PC-3 (cell line): ENCODE measurements around the gene SPOP. TPM values are rescaled to one million over a fixed set of nuclear protein-coding genes. Genes with fewer than 3 reads are reported as not detected.

Experiments
- ATAC-seq: fragments of 200-7000 bp; cut with Tn5 transposase; 2 replicates; pipeline ENCODE4 v1.9.1; 2020; ENCODE audit warnings: mild to moderate bottlenecking, moderate library complexity
- BruUV-seq: library from RNA; stranded (reverse); fragments of 400-500 nt; replicated peaks from 2 replicates; lab custom pipeline; 2021; lab: Mats Ljungman, UMichigan
- CTCF ChIA-PET: fragments of 300-600 bp; sonication (Branson Sonifier 250); formaldehyde crosslinking; loops from one replicate; lab custom pipeline; 2022; ENCODE audit warnings: antibody characterized with exemption; lab: Charles Lee
- POLR2A ChIA-PET: fragments of 300-600 bp; sonication (Branson Sonifier 250); formaldehyde crosslinking; loops from one replicate; lab custom pipeline; 2022; ENCODE audit warnings: antibody characterized with exemption; ENCODE audit not compliant: unreplicated experiment; lab: Charles Lee
- DNase-seq: peaks from one replicate; pipeline ENCODE4 v3.0.0-alpha.2; 2015
- H2AFZ ChIP-seq: fragments of 300-600 bp; sonication (generic); 2 replicates; pipeline ENCODE4 v1.6.0; 2016; ENCODE audit warnings: antibody characterized with exemption, low read length
- H3F3A ChIP-seq: fragments of 300-600 bp; sonication (generic); one replicate; pipeline ENCODE4 v1.6.0; 2017; ENCODE audit warnings: antibody characterized with exemption, low read length, control low read depth, mild to moderate bottlenecking; ENCODE audit not compliant: unreplicated experiment
- H3K27ac ChIP-seq: fragments of 300-600 bp; sonication (generic); 2 replicates; pipeline ENCODE4 v1.5.1; 2016; ENCODE audit warnings: mild to moderate bottlenecking, low read length
- H3K27me3 ChIP-seq: fragments of 300-600 bp; sonication (generic); 2 replicates; pipeline ENCODE4 v1.6.1; 2016; ENCODE audit warnings: low read length, mixed read lengths
- H3K36me3 ChIP-seq: fragments of 300-600 bp; sonication (generic); 2 replicates; pipeline ENCODE4 v1.6.1; 2016; ENCODE audit warnings: low read depth, mixed run types, low read length, mixed read lengths
- H3K4me1 ChIP-seq: fragments of 300-600 bp; sonication (generic); 2 replicates; pipeline ENCODE4 v1.5.1; 2016; ENCODE audit warnings: low read length; ENCODE audit not compliant: insufficient read depth
- H3K4me2 ChIP-seq: fragments of 300-600 bp; sonication (generic); 2 replicates; pipeline ENCODE4 v1.6.0; 2016; ENCODE audit warnings: low read length
- H3K4me3 ChIP-seq: fragments of 300-600 bp; sonication (generic); 2 replicates; pipeline ENCODE4 v1.5.1; 2016; ENCODE audit warnings: mild to moderate bottlenecking, low read length, mixed read lengths
- H3K79me2 ChIP-seq: fragments of 300-600 bp; sonication (generic); 2 replicates; pipeline ENCODE4 v1.6.1; 2017; ENCODE audit warnings: low read length, mixed read lengths
- H3K9ac ChIP-seq: fragments of 300-600 bp; sonication (generic); 2 replicates; pipeline ENCODE4 v1.6.0; 2016; ENCODE audit warnings: mild to moderate bottlenecking, low read length
- H3K9me2 ChIP-seq: fragments of 300-600 bp; sonication (generic); replicated peaks from 2 replicates; pipeline ENCODE4 v1.6.1; 2016; ENCODE audit warnings: mixed run types, low read length, mixed read lengths
- H3K9me3 ChIP-seq: fragments of 300-600 bp; sonication (generic); 2 replicates; pipeline ENCODE4 v1.6.1; 2016; ENCODE audit warnings: low read length, mixed read lengths
- H4K20me1 ChIP-seq: fragments of 300-600 bp; sonication (generic); 2 replicates; pipeline ENCODE4 v1.6.1; 2016; ENCODE audit warnings: low read length, mixed read lengths
- EZH2 ChIP-seq: fragments of 300-600 bp; sonication (generic); IDR thresholded peaks from one replicate; pipeline ENCODE4 v1.6.1; 2017; ENCODE audit warnings: antibody characterized with exemption, mild to moderate bottlenecking, low read length; ENCODE audit not compliant: unreplicated experiment
- EZH2phosphoT487 ChIP-seq: fragments of 300-600 bp; sonication (generic); IDR thresholded peaks from 2 replicates; pipeline ENCODE4 v1.6.1; 2018; ENCODE audit warnings: mild to moderate bottlenecking, antibody characterized with exemption, low read length, borderline replicate concordance
- intact Hi-C: fragments of 100-400 bp; cut with micrococcal nuclease; formaldehyde crosslinking; loops from 2 replicates; pipeline ENCODE4 v1.9.0; 2023
- total RNA-seq: library from RNA; depleted of rRNA; stranded (reverse); fragments of >200 nt; gene quantifications from 2 replicates; pipeline ENCODE4 v1.2.3, GENCODE V29; 2014; rRNA removed
- TF ChIP-seq, protein P1 (sequence below): fragments of 300-600 bp; sonication (generic); conservative IDR thresholded peaks from 2 replicates; pipeline ENCODE4 v1.5.1; 2017; ENCODE audit warnings: antibody characterized with exemption, low read depth, mild to moderate bottlenecking, low read length

The SPOP gene
- total RNA-seq, 1 experiment from 2014 or later = 54.7 TPM

DNA sequence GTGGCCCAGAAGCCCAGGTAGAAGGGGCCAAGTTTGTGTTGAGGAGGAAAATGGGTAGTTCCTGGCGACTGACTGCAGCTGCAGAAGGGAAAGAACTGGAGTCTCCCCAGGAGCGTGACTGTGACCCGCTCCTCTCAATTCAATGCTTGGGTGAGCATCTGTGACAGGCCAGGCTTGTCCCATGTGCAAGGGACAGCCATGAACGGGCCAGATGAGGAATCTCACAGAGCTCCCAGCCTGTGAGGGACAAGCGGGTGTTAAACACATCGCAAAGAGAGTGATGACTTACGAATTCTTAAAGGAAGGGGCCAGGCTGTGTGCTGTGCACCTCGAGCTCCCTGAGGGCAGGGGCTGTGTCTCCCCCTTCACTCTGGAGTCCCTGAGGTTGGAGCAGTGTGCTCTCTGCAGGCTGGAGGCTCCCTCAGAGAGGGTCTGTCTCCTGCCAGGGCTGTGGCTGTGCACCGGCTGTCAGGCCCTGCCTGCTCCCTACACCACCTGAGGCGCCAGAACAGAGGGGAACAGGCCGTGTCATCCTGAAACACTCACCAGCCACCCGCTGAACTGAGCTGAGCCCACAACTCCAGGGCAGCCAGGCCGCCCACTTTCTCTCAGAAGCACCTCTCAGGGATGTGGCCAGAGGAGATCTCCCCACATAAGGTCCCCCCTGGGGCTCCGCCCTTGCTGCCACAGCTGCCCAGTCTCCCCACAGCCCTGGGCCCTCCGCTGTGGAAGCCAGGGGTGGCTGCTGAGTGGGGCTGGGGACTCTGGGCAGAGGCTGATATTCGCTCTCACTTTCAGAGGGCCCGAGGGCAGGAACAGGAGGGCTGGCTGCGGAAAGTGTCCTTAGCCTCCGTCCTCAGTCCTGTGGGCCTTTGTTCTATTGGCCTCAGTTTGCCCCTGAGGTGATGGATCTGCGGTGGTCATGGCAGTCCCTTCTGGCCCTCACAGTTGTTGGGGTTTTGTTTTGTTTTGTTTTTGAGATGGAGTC is 127.9 kb downstream of the SPOP start:
- CTCF ChIA-PET = no interaction called here
- intact Hi-C loops = no loop called here

DNA sequence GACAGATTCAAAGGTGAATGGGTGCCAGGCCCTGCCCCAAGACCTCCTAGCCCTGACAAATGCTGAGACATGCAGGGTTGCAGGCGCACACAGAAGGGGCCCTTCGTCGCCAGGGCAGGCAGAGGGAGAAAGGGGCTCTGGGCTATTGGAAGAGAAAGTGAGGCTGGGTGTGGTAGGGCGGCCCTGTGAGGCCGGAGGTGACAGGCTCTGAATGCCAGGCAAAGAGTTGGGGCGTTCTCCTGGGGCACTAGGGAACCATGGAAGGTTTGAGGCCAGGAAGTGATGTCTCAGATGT is 128.6 kb downstream of the SPOP start:
- H3K27me3 ChIP-seq = no peaks in the 10 kb centered on the region
- no peaks in the 10 kb centered on the region for H3K9me2 ChIP-seq
- intact Hi-C loops = no loop called here
- H4K20me1 ChIP-seq = no peaks in the 10 kb centered on the region
- ChIA-PET POLR2A (no interaction called here), CTCF (no interaction called here)
- H3F3A ChIP-seq = no peaks in the 10 kb centered on the region
- H3K4me3 ChIP-seq = no peak overlapping the region
- H3K9ac ChIP-seq = no peak overlapping the region
- BruUV-seq = no TSS peak
- no peaks in the 10 kb centered on the region for H3K36me3 ChIP-seq
- H3K9me3 ChIP-seq = no peaks in the 10 kb centered on the region
- no peaks in the 10 kb centered on the region for H3K79me2 ChIP-seq
- no peak overlapping the region for H3K4me2 ChIP-seq
- H2AFZ ChIP-seq = no peak overlapping the region
- TF ChIP-seq, protein P1, sequence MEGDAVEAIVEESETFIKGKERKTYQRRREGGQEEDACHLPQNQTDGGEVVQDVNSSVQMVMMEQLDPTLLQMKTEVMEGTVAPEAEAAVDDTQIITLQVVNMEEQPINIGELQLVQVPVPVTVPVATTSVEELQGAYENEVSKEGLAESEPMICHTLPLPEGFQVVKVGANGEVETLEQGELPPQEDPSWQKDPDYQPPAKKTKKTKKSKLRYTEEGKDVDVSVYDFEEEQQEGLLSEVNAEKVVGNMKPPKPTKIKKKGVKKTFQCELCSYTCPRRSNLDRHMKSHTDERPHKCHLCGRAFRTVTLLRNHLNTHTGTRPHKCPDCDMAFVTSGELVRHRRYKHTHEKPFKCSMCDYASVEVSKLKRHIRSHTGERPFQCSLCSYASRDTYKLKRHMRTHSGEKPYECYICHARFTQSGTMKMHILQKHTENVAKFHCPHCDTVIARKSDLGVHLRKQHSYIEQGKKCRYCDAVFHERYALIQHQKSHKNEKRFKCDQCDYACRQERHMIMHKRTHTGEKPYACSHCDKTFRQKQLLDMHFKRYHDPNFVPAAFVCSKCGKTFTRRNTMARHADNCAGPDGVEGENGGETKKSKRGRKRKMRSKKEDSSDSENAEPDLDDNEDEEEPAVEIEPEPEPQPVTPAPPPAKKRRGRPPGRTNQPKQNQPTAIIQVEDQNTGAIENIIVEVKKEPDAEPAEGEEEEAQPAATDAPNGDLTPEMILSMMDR = no peak
- TF ChIP-seq EZH2phosphoT487 (no peak), EZH2 (no peak)
- ATAC-seq (no peak), DNase-seq (no peak)
- no peaks in the 10 kb centered on the region for H3K4me1 ChIP-seq
- H3K27ac ChIP-seq = no peak overlapping the region

More for the DNA sequence above, 127.9 kb downstream of the SPOP start:
- Histone ChIP-seq H3F3A (no peaks in the 10 kb centered on the region), H3K27me3 (no peaks in the 10 kb centered on the region), H3K9me2 (no peaks in the 10 kb centered on the region), H3K9me3 (no peaks in the 10 kb centered on the region), H3K36me3 (no peaks in the 10 kb centered on the region), H4K20me1 (no peaks in the 10 kb centered on the region), H3K4me1 (no peaks in the 10 kb centered on the region), H3K27ac (no peak overlapping the region), H3K9ac (no peak overlapping the region), H3K4me2 (no peak overlapping the region), H3K79me2 (no peaks in the 10 kb centered on the region), H3K4me3 (no peak overlapping the region), H2AFZ (no peak overlapping the region)
- BruUV-seq = no TSS peak
- POLR2A ChIA-PET = no interaction called here
- ATAC-seq (no peak), DNase-seq (no peak)
- TF ChIP-seq EZH2 (no peak), EZH2phosphoT487 (no peak)
- TF ChIP-seq, protein P1 = no peak

Other genes starting within 250 kb of the SPOP start
- gene NGFR, start 182.8 kb downstream of the SPOP start, total RNA-seq = 0.29 TPM in 1 of 2 replicates, not detected in the other
- gene NXPH3, start 102.2 kb downstream of the SPOP start, total RNA-seq = 0.26 and 1.2 TPM in 2 replicates
- gene SLC35B1, start 29.9 kb upstream of the SPOP start, total RNA-seq = 199 and 211 TPM in 2 replicates
- gene FAM117A, start 86.0 kb upstream of the SPOP start, total RNA-seq = 9.7 and 16.3 TPM in 2 replicates
- gene KAT7, start 110.6 kb upstream of the SPOP start, total RNA-seq = 39.1 and 45.8 TPM in 2 replicates
- gene TAC4, start 170.0 kb upstream of the SPOP start, total RNA-seq = not detected in 2 replicates